Neural crest cell (in vitro differentiated cells): ENCODE data around the gene RAI1. TPM values are rescaled to one million over a fixed set of nuclear protein-coding genes. Genes with fewer than 3 reads are reported as not detected.

ENCODE experiments used
- DNase-seq: peaks from one replicate; pipeline ENCODE4 v3.0.0; 2021; ENCODE audit warnings: low read depth, mixed read lengths, low spot score
- H3K27ac Mint-ChIP-seq: one replicate; pipeline ENCODE4 v1.8.0; 2021; ENCODE audit warnings: mild to moderate bottlenecking, mixed read lengths; ENCODE audit not compliant: unreplicated experiment
- H3K27me3 Mint-ChIP-seq: 2 replicates; pipeline ENCODE4 v1.8.0; 2021; ENCODE audit warnings: low read depth, mild to moderate bottlenecking, mixed read lengths
- H3K36me3 Mint-ChIP-seq: 2 replicates; pipeline ENCODE4 v1.8.0; 2021; ENCODE audit warnings: low read depth, mild to moderate bottlenecking, mixed read lengths
- H3K4me1 Mint-ChIP-seq: 2 replicates; pipeline ENCODE4 v1.8.0; 2021; ENCODE audit warnings: mixed read lengths
- H3K4me3 Mint-ChIP-seq: one replicate; pipeline ENCODE4 v1.8.0; 2021; ENCODE audit warnings: mild to moderate bottlenecking, mixed read lengths
- H3K9me3 Mint-ChIP-seq: 2 replicates; pipeline ENCODE4 v1.8.0; 2021; ENCODE audit warnings: mixed read lengths
- microRNA-seq: library from miRNA; unstranded; fragments of <30 nt; microRNA quantifications from one replicate; pipeline ENCODE4, GENCODE V29; 2020
- total RNA-seq: library from RNA; stranded (reverse); gene quantifications from 2 replicates; pipeline ENCODE4 v1.2.1, GENCODE V29; 2021
- TF ChIP-seq, protein P1 (sequence below): fragments of 200-600 bp; sonication (generic); conservative IDR thresholded peaks from 2 replicates; pipeline ENCODE4 v1.5.0; 2021; ENCODE audit warnings: antibody characterized with exemption, mild to moderate bottlenecking

The RAI1 gene
- total RNA-seq, 1 donor from 2014 or later: 54.0 TPM

- DNase-seq: no peak
- Mint-ChIP-seq H3K27me3 (no peaks in the 10 kb centered on the region), H3K4me1 (peaks cover 20% of the 10 kb centered on the region), H3K4me3 (no peak overlapping the region), H3K36me3 (no peaks in the 10 kb centered on the region), H3K9me3 (no peaks in the 10 kb centered on the region), H3K27ac (peak overlapping the region; percentile 14)
- TF ChIP-seq, protein P1, sequence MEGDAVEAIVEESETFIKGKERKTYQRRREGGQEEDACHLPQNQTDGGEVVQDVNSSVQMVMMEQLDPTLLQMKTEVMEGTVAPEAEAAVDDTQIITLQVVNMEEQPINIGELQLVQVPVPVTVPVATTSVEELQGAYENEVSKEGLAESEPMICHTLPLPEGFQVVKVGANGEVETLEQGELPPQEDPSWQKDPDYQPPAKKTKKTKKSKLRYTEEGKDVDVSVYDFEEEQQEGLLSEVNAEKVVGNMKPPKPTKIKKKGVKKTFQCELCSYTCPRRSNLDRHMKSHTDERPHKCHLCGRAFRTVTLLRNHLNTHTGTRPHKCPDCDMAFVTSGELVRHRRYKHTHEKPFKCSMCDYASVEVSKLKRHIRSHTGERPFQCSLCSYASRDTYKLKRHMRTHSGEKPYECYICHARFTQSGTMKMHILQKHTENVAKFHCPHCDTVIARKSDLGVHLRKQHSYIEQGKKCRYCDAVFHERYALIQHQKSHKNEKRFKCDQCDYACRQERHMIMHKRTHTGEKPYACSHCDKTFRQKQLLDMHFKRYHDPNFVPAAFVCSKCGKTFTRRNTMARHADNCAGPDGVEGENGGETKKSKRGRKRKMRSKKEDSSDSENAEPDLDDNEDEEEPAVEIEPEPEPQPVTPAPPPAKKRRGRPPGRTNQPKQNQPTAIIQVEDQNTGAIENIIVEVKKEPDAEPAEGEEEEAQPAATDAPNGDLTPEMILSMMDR: no peak
Measured at GRCh38 chr17:17857496-17857895, 176.2 kb downstream of the RAI1 start.

DNA sequence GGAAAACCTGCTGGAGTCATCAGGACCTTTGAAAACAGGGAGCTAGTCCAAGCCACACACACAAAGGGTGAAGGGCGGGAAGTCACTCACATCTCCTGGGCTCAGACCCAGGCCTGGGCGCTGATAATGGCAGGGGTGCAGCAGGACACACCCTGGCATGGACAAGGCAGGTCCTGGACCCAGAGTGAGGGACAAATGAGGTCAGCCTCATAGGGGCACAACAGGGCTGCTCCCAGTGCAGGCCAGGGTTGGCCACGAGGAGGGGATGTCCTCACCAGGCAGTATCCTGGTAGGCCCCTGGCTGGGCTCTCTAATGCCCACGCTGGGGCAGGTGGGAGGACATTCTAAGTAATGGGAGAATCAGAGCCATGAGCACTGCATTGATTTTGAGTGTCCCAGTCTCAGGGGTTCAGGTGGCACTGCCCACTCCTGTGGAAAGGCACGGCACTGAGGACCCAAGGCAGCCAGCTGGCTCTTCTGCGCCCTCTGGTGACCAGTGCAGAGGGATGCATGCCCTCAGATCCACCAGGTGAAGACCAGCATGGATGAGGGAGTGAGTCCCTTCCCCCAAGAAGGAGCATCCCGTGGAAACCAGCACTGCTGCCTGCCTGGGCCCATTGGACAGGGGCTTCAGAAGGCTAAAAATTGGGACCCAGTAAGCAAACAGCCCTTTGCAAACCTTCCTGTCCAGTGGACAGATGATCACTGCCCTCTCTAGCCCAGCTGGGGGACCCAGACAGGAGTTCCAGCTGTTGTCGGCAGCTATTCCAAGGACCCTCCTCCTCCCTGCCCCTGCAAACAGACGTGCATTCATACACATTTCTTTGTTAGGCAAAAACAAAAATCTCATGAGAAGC is 178.9 kb downstream of the RAI1 start:
- H3K27me3 Mint-ChIP-seq: no peaks in the 10 kb centered on the region
- peak; percentile 66 for DNase-seq
- H3K36me3 Mint-ChIP-seq: no peaks in the 10 kb centered on the region
- TF ChIP-seq, protein P1: peak; percentile 93
- no peak overlapping the region for H3K4me3 Mint-ChIP-seq
- no peaks in the 10 kb centered on the region for H3K9me3 Mint-ChIP-seq
- peaks cover 10% of the 10 kb centered on the region for H3K4me1 Mint-ChIP-seq
- H3K27ac Mint-ChIP-seq: no peak overlapping the region

GRCh38 chr17:17860766-17861107 is 179.5 kb downstream of the RAI1 start:
- Mint-ChIP-seq H3K9me3 (no peaks in the 10 kb centered on the region), H3K27ac (no peak overlapping the region), H3K4me1 (peaks cover 8% of the 10 kb centered on the region), H3K36me3 (no peaks in the 10 kb centered on the region), H3K4me3 (no peak overlapping the region), H3K27me3 (no peaks in the 10 kb centered on the region)
- no peak for DNase-seq
- TF ChIP-seq, protein P1: no peak

Small RNAs within 50 kb of the gene (microRNA-seq; reads per million reads assigned to microRNA genes)
- gene MIR33B: 908 reads per million, percentile 80 among the genes with 10 or more reads in this experiment
- gene MIR6777: 7.7 reads per million, percentile 11 among the genes with 10 or more reads in this experiment

Other genes starting within 250 kb of the RAI1 start
- 20.5 and 22.2 TPM in 2 replicates for gene MED9, start 204.5 kb upstream of the RAI1 start, total RNA-seq
- gene RASD1, start 185.1 kb upstream of the RAI1 start, total RNA-seq: 8.0 and 8.3 TPM in 2 replicates
- 39.2 and 43.0 TPM in 2 replicates for gene PEMT, start 89.8 kb upstream of the RAI1 start, total RNA-seq
- gene SREBF1, start 155.5 kb downstream of the RAI1 start, total RNA-seq: 128 and 132 TPM in 2 replicates